HG03175 (cell line): ENCODE results near the gene SNX4.
"Not testable (repeated sequence)": the region's sequence is repeated elsewhere in the genome, so short reads cannot be mapped to it uniquely, and the experiment has no call there.

Experiments used
- ATAC-seq: cut with Tn5 transposase; IDR thresholded peaks from one replicate; pipeline ENCODE4 v1.9.1; 2021; ENCODE audit warnings: mild to moderate bottlenecking, moderate library complexity; ENCODE audit not compliant: unreplicated experiment

SNX4 gene

DNA sequence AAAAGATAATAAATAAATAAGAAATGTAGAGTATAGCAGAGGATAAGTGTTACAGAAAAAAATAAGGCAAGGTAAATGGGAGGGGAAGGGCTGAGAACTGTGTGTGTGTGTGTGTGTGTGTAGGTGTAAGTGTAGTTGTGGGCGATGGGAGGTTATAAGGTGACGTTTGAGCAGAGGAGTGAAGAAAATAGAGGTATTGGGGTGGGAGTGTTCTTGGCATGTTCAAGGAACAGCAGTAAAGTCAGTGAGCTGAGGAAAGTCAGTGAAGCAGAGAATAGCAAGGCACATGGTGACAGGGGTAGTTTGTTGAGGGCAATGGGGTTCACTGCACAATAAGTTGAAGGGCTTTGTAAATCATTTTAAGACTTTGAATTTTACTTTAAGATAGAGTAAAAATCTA lies 113.9 kb downstream of the SNX4 start:
- no peak for ATAC-seq

DNA sequence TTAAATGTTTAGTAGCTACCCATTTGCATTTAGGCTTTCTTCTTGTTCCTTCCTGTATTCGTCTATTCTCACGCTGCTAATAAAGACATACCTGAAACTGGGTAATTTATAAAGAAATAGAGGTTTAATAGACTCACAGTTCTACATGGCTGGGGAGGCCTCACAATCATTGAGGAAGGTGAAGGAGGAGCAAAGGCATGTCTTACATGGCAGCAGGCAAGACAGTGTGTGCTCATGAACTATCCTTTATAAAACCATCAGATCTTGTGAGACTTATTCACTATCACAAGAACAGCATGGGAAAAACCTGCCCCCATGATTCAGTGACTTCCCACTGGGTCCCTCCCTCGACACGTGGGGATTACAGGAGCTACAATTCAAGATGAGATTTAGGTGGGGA lies 114.5 kb downstream of the SNX4 start:
- ATAC-seq: not testable (repeated sequence)

DNA sequence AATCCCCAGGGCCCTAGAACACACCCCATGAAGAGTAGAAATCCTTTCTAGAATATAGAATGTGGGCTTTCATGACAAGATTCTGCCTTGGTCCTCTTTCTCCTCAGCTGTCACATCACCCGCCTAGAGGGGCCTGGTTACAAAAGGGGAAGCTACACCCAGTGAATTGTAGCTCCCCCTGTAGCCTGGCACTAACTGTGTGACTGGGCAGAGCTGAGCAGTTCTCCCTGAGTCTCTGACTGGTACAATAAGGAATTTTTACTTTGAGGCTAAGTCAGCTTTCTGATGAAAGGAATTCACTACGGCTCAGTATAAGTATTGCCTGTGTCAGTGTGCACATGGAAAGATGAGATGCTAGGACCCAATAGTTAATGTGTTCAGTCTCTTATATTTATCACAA lies 116.2 kb downstream of the SNX4 start:
- ATAC-seq: no peak

DNA sequence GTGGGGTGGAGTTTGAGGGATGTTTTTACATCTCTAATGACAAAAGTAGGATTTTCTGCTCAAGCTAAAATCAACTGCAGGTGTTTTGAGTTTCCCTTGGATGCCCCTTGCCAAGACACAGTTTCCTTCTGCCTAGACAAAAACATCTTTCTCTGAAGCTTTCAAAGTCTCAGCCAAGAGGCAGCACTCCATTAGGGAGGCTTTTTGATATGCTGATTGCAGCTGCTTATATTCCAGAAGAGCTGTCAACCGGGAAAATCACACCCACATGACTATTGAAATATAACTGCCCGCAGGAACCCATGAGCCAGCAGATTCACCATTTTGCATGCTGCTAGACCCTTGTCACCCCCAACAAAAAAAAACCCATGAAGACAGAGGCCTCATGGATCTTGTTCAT lies 117.4 kb downstream of the SNX4 start:
- no peak for ATAC-seq

DNA sequence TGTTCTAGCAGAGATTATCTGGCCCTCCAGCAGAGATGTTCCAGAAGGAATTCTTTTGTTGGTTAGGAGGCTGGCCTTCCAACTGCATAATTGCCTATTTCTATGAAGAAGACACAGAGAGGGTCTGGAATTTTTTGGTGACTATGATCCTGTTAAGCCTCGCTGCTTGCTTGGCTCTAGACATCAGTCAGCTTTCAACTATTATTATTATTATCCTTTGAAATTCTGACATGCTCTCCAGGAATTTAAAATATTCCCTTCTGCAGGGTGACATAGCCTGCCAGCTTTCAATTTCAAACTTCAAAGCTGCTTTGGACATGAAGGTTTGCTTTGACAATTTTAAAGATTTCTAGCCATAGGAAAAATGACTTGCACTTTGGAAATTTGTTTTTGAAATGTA lies 118.6 kb downstream of the SNX4 start:
- ATAC-seq: no peak

DNA sequence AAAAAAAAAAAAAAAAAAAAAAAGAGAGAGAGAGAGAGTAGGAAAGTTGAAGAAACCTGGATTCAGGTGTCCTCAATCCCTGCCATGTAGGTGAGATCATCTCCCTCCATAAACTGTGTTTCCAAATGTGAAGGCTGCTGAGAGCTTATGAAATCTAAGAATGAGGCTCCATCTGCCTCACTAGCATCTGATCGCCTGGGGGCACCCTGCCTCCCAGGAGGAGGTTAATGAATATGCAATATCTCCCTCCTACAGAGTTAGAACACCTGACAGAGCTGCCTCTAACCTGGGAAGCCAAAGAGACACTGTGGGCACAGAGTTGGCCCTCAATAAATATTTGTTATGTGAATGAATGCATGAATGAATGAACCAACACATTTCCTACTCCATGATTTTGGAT lies 121.0 kb downstream of the SNX4 start:
- no peak for ATAC-seq
